ENCODE data around the gene TSPAN14. TPM values are rescaled to one million over a fixed set of nuclear protein-coding genes. Genes with fewer than 3 reads are reported as not detected.

The TSPAN14 gene
- total and polyA plus RNA-seq, 2 of the 8 experiments (the other 6 are each of a cell fraction or from before 2014, with no cell fraction given), result 47.4 to 57.8 TPM

DNA sequence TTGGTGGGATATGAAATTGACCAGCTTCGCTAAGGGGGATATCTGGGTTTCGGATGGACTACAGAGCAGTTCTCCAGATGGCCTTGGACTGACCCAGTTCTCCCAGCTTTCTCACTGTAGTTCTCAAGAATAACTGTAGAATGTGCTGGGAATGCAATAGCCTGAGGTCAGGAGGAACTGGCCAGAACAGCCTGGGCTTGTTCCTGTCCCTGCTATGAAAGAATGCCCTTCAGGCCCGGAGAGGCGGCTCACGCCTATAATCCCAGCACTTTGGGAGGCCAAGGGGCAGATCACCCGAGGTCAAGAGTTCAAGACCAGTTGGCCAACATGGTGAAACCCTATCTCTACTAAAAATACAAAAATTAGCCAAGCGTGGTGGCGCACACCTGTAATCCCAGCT, 12.3 kb upstream of the TSPAN14 start:
- Histone ChIP-seq H3K23ac (ENCODE audit: insufficient read length) (no peak overlapping the region), H3K79me2 (ENCODE audit: control insufficient read depth in 1 of 2, insufficient read depth in 2 of 2, low read length in 2 of 2) (no peaks in the 10 kb centered on the region), H2BK120ac (replicated peaks; ENCODE audit: low read depth, low read length) (no peak overlapping the region), H3K79me1 (ENCODE audit: low read depth, low read length) (no peaks in the 10 kb centered on the region), H2AK5ac (ENCODE audit: low read depth, low read length) (no peak overlapping the region), H3K4ac (replicated peaks; ENCODE audit: insufficient read length, low read depth, low read length) (no peak overlapping the region), H3K27ac (ENCODE audit: low read depth, low read length) (no peak overlapping the region), H3K4me1 (replicated peaks in 1 of 4; ENCODE audit: control insufficient read depth in 3 of 4, insufficient read depth in 4 of 4, low read length in 3 of 4) (peaks cover 0 to 3% (median 3%) of the 10 kb centered on the region in 4 experiments; a peak in 4 of 7 replicates), H3K14ac (ENCODE audit: insufficient read length) (no peak overlapping the region), H2BK12ac (ENCODE audit: low read depth, low read length) (no peak overlapping the region), H2BK5ac (ENCODE audit: low read depth, low read length) (no peak overlapping the region), H3K27me3 (replicated peaks in 1 of 4; ENCODE audit: control insufficient read depth in 3 of 4, extremely low read depth in 1 of 4, insufficient read depth in 3 of 4, low read length in 3 of 4) (no peaks in the 10 kb centered on the region), H4K5ac (ENCODE audit: insufficient read length, low read depth, low read length) (no peak overlapping the region), H2BK20ac (ENCODE audit: low read length) (no peak overlapping the region), H3K9me3 (ENCODE audit: insufficient read depth in 2 of 2, low read depth in 1 of 2, low read length in 1 of 2) (no peaks in the 10 kb centered on the region), H3K4me2 (ENCODE audit: insufficient read depth in 1 of 2, low read depth in 2 of 2, low read length in 2 of 2) (no peak overlapping the region), H3K18ac (ENCODE audit: extremely low read depth, low read length) (no peak overlapping the region), H4K20me1 (replicated peaks in 1 of 2; ENCODE audit: control insufficient read depth in 1 of 2, insufficient read depth in 2 of 2, low read length in 2 of 2) (no peaks in the 10 kb centered on the region), H3K56ac (replicated peaks; ENCODE audit: insufficient read length, low read depth, low read length) (no peak overlapping the region), H3K9ac (replicated peaks in 1 of 4; ENCODE audit: extremely low read depth in 1 of 4, low read depth in 3 of 4, low read length in 3 of 4) (no peak overlapping the region), H4K91ac (replicated peaks; ENCODE audit: insufficient read length, low read length) (no peak overlapping the region), H4K8ac (ENCODE audit: extremely low read depth, insufficient read depth, low read length) (no peak overlapping the region), H3K4me3 (ENCODE audit: extremely low read depth in 1 of 4, insufficient read depth in 2 of 4, low read depth in 3 of 4, low read length in 4 of 4) (no peak overlapping the region), H3K36me3 (ENCODE audit: control insufficient read depth in 2 of 4, insufficient read depth in 4 of 4, low read length in 3 of 4) (no peaks in the 10 kb centered on the region; a peak in 1 of 8 replicates), H3K23me2 (ENCODE audit: low read depth, low read length) (no peaks in the 10 kb centered on the region), H2BK15ac (ENCODE audit: low read length) (no peak overlapping the region), H2AFZ (ENCODE audit: low read length) (no peak overlapping the region)
- POLR2A ChIA-PET (ENCODE audit: partially characterized antibody), result interaction anchor here (2.1 kb wide), 1 partner anchor 53 kb away, joined by 4 read pairs; no protein-coding TSS in a partner anchor
- FAIRE-seq (no peak), DNase-seq (ENCODE audit: low read depth in 1 of 2, low spot score in 2 of 2) (no peak)
- CTCF ChIA-PET (ENCODE audit: partially characterized antibody), result interaction anchor here (0.8 to 38.4 kb wide), 8 partner anchors 10 to 221 kb away, joined by 3 to 1263 read pairs (median 47); no protein-coding TSS in a partner anchor
- 88% methylated on average over 8 of the region's 8 CpGs; no CpG with 5 or more reads in 1 of the 2 experiments for WGBS, 2 experiments (ENCODE audit: extremely low coverage in 1 of 2, insufficient coverage in 1 of 2, insufficient read length in 1 of 2, insufficient replicate concordance in 2 of 2, low coverage in 1 of 2, low lambda C conversion rate in 2 of 2, missing lambda C conversion rate in 1 of 2)
- TF ChIP-seq CHD1 (IDR thresholded peaks at IDR 0.05; ENCODE audit: low read depth, low read length) (no peak), CTBP2 (IDR thresholded peaks at IDR 0.05; ENCODE audit: borderline replicate concordance, insufficient read depth, insufficient read length, low read length) (no peak), CREB1 (IDR thresholded peaks at IDR 0.05) (no peak), JUND (IDR thresholded peaks at IDR 0.05; ENCODE audit: low read length) (no peak), RBBP5 (IDR thresholded peaks at IDR 0.05; ENCODE audit: borderline replicate concordance, low read depth, low read length) (no peak), BRCA1 (IDR thresholded peaks at IDR 0.05; ENCODE audit: low read depth, low read length) (no peak), SUZ12 (IDR thresholded peaks at IDR 0.05; ENCODE audit: low read length) (no peak), RAD21 (IDR thresholded peaks at IDR 0.05 in 1 of 2, conservative IDR thresholded peaks at IDR 0.05 in 1 of 2; ENCODE audit: low read depth in 2 of 2, low read length in 2 of 2) (no peak), TAF1 (IDR thresholded peaks at IDR 0.05; ENCODE audit: low read depth, low read length) (no peak), SAP30 (IDR thresholded peaks at IDR 0.05; ENCODE audit: insufficient read depth, insufficient replicate concordance, low read length) (no peak), RFX5 (IDR thresholded peaks at IDR 0.05; ENCODE audit: borderline replicate concordance, low read depth, low read length) (no peak), CBX8 (IDR thresholded peaks at IDR 0.05; ENCODE audit: borderline replicate concordance, low read depth, low read length) (no peak), SIX5 (IDR thresholded peaks at IDR 0.05; ENCODE audit: low read depth, low read length) (no peak)
- TF ChIP-seq, protein P1, sequence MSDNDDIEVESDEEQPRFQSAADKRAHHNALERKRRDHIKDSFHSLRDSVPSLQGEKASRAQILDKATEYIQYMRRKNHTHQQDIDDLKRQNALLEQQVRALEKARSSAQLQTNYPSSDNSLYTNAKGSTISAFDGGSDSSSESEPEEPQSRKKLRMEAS (IDR thresholded peaks at IDR 0.05), result no peak
